IPS-NIHi7 (cell line): ENCODE measurements around the gene SKAP2.
"Not testable (repeated sequence)": the region's sequence is repeated elsewhere in the genome, so short reads cannot be mapped to it uniquely, and the experiment has no call there.

Experiments
- DNase-seq: peaks from one replicate; pipeline ENCODE4 v3.0.0; 2012; ENCODE audit warnings: mixed read lengths; ENCODE audit errors: extremely low spot score

SKAP2 gene

DNA sequence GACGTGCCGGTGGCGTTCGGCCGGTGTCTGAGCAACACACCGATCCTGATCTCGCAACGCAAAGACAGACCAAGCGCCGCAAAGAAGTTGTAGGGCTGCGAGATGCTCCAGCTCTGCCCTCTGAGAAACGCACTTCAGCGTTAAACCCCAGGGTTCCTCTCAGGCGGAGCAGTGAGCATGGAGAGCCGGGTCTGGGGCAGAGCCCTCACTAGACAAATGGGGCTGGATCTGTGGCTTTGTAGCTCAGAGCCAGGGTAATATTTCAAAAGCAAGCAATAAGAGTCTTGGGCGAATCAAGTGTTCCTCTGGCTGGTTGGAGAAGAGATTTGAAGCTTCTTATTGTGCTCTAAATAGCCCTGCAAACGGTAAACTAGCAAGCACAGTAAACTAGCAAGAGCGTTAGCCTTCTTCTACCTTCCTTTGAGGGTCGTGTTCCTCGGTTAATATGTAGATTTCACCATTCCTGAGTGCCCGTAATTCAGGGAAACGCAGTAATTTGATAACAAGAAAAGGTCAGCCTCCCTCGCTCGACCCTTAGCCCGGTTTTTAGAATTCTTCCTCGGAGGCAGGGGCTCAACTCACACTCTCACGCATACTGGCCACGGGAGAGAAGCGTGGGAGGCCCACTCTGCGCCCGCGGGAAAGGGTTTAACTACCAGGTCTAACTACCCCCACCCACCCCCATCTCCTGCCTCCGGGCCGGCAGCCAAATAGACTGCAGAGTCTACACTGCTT, 6.7 kb downstream of the SKAP2 start:
- DNase-seq: peak; percentile 25

DNA sequence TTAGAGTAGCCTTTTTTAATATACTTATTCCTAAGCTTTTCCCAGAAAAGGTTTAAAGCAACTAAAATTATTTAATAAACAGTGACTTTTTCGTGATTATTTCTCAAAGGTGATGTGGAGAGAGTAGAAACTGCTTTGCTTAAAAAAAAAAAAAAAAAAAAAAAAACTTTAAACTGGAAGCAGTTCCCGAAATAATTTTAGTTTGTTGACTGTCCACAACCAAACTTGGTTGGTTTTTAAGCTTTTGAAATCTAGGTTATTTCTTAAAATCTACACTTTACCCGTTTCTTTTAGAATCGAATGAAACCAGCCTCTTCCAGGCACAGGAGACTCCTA, 7.3 kb downstream of the SKAP2 start:
- no peak for DNase-seq

DNA sequence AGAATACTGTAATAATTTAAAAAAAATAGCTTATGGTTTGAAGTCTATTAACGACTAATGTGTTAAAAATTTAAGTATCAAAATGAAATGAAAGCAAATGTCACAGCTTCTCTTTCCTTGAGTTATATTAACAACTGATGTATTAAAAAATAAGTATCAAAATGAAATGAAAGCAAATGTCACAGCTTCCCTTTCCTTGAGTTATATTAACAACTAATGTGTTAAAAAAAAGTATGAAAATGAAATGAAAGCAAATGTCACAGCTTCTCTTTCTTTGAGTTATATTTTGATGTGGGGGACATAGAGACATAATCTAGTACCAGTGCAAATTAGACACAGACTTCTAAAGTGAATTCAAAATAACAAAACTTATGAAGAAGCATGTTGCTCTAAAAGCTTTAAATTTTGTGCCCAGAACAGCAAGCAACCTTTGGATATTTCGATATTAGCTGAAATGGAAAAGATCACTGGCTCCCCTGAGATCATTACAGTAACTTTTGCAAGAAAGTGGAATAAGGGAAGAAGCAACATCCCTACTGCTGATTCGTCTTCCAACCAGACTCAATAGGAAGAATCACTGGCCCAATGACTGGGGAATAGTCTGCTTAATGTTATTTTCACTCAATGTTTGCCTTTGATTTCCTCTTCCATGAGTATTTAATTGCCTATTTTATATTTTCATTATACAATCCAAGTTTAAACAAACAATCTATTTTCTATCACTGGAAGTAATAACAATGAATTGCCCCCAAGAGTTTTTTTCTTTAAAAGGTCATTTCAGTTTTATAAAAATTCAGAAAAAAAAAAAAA, 8.0 kb downstream of the SKAP2 start:
- DNase-seq: no peak

DNA sequence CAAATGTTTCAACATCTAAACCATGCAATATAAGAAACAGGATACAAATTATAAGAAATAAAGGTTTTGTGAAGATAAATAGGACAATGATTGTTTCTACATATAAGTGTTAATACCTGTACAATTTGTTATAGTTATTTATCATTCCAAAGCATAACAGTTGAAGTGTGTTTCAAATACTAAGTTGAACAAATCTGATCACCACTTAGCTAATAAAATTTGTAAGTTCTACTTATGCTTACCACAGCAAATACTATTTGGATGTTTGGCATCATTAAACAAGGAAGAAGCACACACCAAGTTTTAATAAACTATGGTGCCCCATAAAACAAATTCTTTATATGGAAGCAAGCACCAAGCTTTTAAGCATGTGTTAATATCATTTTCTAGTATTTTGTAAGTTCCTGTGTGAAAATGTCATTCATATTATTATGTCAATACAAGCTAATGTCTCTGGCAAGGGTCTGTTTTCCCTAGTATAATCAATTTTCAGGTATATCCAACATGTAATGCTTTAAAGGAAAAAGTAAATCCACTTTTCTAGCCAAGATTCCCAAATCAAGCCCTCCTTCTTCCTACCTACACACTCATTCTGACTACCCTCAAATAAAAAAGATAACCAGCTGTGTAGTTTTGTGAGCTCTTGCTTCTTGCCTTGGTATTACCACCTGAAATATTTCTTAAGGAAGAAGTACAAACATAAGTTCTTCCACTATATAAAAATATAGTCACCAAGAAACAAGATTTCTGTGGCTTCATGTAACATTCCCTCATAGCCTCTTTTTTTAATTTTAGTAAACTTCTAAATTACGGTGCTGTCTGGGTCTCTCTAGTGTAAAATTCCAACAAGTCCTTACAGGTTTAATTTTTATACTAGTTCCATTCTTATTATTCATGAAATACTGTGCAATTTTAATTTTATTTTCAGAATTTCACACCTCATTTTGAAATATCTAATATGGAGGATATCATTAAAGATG, 9.2 kb downstream of the SKAP2 start:
- no peak for DNase-seq

DNA sequence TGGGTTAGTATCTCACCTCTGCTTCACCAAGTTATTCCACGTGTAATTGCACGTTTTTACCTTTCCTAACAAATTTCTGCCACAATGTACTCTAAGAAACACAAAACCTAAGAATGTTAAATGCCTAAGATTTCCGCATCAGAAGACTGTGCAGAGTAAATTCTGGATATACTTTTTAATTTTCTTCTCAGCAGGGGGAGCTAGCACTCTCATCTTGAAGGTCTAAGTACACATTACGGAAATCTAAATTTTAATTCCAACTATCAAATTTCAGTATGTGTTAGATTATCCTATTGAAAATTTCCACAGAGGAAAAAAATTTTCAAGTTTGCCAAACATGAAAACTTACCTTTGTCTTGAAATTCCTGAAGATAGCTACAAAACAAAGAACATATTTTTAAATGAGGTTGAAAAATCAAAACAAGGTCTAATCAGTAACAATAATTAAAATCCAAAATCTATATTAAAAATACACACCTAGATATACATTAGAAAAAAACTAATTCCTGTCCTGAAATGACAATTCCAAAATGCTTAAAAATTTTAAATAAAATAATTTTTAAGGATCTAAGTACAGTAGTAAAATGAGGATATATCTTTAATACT, 10.5 kb downstream of the SKAP2 start:
- DNase-seq: no peak

DNA sequence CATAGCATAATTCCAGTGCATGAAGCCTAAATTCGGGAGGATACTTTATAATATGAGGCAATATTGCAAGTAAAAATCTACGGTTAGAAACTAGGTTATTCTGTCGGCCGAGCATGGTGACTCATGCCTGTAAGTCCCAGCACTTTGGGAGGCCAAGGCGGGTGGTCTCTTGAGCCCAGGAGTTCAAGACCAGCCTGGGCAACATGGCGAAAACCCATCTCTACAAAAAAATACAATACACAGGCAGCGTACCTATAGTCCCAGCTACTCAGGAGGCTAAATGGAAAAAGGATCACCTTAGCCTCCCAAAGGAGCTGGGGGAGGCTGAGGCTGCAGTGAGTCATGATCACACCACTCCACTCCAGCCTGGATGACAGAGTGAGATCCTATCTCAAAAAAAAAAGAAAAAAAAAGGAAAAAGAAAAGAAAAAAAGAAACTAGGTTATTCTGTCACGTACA, 14.2 kb downstream of the SKAP2 start:
- no peak for DNase-seq

DNA sequence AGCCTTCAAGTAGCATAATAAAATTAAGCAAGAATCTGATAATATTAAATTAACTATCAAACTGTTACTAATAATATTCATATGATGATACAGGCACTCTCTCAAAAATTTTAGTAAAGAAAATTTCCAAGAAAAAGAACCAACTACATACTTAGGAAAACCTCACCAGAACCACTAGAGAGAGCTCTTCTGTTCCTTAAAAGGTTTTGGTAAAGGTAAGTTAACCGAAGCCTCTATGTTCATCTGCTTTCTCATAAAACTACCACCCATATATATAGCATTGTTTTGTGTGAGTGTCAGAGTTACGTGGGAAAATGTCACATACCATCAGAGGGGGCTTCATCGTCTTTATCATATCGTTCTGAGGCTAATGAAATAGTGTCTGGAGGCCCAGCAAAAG, 20.7 kb downstream of the SKAP2 start:
- peak; percentile 19 for DNase-seq

DNA sequence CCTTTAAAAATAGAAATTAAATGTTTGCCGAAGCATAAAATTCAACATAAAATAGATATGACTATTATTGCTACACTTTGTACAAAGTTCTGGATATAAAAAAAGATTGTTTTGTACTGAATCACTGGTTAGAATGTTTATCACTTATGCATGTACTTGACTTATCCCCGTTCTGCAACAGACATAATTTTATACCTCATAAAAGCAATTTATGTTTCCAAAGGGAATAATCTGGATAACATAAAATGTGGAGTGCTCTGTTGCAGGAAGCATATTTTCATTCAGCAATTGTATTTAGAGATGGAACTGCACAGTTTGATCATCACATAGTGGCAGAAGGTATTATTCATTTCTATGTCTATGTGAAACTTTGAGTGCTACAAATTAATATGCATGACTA, 21.5 kb downstream of the SKAP2 start:
- no peak for DNase-seq

DNA sequence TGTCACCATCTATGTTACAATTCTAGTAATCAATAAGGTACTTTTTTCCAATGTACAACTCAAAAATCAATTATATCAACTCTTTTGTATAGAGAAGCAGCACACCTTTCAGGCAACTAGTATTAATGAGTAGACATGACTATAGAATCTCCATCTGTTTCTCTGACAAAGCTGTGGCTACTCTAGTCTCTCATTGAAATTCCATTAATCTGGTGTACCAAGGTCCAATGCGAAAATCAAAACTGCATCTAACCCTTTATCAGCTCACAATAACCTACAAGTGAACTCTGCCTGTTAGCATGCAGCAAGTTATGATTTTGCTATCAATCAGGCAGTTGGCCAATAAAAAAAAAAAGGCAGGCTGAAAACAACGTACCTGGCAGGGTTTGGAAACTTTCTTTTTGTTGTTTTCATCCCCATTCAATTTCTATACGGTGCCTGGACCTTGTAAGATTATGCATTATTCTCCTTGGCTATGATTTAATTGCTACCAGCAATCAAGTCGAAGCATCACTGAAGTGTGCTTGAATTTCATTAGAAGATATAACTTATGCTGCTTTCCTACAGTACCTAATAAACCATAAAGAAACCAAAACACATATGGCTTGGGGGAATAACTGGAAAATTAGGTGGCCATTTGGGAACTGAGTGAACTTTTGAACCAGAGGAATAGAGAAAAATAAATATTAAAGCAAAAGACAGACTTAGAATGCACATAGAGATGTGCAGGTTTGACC, 23.2 kb downstream of the SKAP2 start:
- DNase-seq: no peak

DNA sequence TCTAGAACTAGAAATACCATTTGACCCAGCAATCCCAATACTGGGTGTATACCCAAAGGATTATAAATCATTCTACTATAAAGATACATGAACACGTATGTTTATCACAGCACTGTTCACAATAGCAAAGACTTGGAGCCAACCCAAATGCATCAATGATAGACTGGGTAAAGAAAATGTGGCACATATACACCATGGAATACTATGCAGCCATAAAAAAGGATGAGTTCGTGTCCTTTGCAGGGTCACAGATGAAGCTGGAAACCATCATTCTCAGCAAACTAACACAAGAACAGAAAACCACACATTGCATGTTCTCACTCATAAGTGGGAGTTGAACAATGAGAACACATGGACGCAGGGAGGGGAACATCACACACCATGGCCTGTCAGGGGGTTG, 27.6 kb downstream of the SKAP2 start:
- not testable (repeated sequence) for DNase-seq

DNA sequence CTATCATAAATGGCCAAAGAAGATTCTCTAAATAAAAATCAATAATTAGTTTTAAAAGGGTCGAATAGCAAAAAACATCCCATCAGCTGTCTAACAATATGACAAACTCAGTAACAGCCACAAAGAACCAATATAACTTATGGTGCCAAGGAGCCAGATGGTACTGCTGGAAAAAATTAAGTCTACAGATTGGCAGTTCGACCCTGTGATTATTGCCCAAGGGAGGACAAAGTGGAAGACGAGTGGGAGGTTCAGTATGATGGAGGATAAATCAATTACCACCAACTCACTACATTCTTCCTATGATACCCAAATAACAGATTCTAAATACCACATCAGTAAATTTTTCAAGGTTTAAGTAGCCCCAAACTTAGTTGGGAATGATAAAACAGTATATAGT, 49.0 kb downstream of the SKAP2 start:
- no peak for DNase-seq

DNA sequence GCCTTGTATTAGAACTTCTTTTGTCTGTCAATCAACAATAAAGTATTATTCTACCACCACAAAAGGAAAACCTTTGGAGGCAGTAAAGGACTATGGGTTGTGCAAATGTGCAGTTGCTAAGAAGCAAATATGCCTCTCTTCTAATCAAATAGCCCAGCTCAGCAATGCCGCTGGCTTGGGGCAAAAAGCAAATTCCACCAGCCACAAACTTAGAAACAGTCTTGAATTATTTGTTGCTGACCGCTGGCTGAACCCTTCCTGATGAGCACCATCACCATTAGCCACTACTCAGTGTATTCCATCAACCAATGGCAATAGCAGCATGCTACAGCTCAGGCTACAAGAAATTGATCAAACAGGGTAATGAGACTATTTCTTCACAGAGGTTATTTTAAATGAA, 51.0 kb downstream of the SKAP2 start:
- no peak for DNase-seq

DNA sequence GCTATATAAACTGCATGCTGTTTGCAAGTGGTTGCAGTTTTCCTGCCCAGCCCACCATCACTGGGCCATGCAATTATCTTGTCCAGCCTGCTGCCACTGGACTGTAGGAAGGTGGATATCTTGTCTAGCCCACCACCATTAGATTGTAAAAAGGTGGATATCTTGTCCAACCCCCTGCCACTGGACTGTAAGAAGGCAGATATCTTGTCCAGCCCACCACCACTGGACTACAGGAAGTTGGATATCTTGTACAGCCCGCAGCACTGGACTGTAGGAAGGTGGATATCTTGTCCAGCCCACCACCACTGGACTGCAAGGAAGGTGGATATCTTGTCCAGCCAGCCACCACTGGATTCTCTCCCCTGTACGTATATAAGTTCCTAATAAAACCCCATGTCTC, 69.8 kb downstream of the SKAP2 start:
- no peak for DNase-seq

DNA sequence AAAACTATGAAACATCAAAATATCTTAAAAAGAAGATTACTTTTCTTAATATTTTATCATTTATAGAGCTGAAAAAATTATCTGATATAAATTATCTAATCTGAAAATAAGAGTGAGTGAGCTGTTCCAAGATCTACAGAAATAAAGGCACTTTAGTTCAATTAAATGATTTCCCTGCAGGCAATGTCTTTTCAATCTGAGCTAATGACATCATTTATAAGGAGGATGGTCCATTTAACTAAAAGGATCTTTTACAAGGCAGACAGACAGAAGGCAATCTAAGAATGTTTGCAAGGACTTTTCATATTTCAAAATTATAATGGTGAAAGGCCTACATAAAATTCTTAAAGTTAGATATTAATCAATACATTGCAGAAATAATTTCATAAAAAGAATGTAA, 71.8 kb downstream of the SKAP2 start:
- no peak for DNase-seq

DNA sequence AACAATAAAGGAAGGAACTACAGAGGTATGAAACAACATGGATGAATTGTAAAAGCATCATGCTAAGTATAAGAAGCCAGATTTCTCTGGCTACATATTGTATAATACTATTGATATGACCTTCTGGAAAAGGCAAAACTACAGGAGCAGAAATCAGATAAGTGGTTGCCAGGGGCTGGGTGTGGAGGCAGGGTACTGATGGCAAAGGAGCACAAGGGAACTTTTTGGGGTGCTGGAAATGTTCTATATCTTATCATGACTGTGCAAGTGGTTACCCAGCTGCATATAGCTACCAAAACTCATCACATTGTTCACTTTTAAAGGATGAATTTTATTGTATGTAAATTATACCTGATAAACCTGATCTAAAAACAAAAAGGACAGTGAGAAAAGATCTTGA, 72.4 kb downstream of the SKAP2 start:
- no peak for DNase-seq

DNA sequence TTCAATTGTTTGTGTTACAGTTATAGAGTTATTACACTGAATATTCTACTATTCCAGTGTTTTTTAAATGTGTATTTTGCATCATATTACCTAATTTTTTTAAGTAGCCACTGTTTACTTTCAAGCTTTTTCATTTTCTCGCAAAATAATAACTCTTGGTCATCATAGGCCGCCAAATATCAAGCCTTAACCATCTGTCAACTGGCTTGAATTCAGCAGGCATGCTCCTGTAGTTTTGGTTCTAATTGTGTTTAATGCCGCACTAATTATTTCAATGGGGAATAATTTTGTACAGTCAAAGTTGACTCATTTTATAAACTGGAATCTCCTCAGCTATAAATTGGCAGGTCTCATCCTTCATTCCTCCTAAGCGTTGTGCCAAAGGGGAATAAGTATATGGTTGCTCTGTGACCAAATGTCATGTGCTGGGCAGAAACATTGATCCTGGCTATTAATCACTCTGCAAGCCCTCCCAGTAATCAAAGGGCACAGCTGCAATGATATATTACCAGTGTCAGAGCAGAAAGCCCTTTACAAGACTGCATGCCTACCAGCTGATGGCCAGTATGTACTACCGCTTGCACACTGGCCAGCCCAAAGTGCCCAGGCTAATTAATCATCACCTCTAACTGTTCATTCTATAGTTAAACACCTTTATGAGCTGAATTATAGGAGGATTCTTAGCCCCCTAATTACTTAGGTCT, 74.8 kb downstream of the SKAP2 start:
- DNase-seq: no peak

DNA sequence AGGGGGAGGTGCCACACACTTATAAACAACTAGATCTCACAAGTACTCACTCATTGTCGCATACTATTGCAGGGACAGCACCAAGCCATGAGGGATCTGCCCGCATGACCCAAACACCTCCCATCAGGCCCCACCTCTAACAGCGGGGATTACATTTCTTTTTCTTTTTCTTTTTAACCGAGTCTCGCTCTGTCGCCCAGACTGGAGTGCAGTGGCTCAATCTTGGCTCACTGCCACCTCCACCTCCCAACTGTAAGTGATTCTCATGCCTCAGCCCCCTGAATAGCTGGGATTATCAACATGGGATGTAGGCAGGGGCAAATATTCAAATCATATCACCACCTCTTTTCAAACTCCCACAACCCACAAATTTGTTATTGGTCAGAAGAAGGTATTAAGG, 76.7 kb downstream of the SKAP2 start:
- no peak for DNase-seq

DNA sequence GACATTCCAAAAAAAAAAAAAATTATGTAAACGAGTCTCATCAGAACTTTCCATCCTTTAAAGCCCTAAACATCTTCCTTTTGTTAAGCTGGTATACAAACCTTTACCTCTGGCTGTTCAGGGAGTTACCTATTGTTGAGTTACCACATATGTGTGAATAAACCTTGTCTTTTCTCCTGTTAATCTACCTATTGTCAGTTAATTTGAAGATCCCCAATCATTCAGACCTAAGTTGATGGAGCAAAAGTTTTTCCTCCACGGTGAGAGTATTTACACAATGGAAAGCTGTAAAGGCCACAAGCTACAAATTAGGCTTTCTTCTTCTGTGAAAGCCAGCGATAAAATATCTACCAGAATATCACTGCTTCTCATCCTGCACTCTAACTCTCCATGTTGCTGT, 80.3 kb downstream of the SKAP2 start:
- no peak for DNase-seq

DNA sequence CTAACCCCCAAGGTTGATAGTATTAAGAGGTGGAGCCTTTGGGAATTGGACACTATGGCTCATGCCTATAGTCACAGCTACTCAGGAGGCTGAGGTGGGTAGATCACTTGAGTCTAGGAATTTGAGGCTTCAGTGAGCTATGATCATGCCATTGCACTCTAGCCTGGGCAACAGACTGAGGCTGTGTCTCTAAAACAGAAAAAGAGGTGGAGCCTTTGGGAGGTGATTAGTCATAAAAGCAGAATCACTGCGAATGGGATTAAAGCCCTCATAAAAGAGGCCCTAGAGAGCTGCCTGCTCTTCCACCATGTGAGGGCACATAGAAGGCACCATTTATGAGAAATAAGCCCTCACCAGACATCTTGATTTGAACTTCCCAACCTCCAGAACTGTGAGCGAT, 81.9 kb downstream of the SKAP2 start:
- DNase-seq: no peak

DNA sequence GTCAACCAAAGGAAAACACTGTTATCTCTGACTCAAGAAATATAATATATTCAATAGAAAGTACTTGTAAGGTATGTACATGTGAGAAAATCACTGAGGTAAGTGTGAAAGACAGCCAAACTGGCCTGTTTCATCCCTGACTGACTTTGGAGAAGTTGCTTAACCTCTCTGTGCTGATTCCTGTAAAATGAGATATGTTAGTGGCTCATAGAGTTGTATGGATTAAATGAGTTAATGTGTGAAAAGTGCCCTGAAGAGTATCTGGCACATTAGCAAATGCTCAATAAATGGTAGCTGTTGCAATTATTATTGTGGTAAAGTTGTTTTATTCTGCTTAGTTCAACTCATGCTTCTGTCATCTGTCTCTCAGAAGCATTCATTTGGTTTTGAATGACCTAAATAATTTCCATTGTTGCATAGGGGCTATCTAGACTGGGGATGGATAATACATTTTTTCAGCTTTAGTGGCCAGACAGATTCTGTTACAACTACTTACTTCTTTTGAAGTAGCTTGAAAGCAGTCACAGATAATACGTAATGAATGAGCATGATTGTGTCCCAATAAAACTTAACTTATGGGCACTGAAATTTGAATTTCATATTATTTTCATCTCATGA, 84.3 kb downstream of the SKAP2 start:
- no peak for DNase-seq
